ENCODE data around the gene PIP4K2C. TPM values are rescaled to one million over a fixed set of nuclear protein-coding genes. Genes with fewer than 3 reads are reported as not detected.

Gene PIP4K2C
- total and polyA plus RNA-seq, 10 of the 15 experiments (the other 5 are each of a cell fraction or from before 2014, with no cell fraction given) = 4.8 to 25.1 (median 14.9) TPM

DNA sequence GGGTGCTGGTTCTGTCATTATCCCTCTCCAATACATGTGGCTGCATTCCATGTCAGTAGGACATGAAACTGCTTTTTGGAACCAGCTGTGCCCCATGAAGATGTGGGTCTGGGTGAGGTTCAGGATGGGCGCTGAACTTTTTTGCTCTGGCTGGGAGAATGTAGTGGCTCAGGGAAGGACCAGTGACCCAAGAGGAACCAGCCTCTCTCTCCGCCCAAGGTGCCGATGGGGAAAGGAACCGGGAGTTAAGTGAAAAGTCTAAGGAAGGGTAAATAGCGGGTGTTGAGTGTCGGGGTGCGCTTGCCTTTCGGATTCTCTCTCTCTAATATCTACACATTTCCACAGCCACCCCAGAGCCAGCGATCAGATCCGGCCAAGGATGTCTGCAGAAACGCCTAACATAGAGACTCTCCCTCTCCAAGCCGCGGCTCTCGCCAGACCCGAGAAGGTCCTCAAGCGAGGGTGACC is 28.0 kb downstream of the PIP4K2C start:
- Histone ChIP-seq H3K4me2 (ENCODE audit: control insufficient read depth, insufficient read depth) (no peak overlapping the region), H3K27ac (ENCODE audit: control insufficient read depth, insufficient read depth) (no peak overlapping the region), H3K4me3 (no peak overlapping the region), H2AFZ (ENCODE audit: control insufficient read depth, low read depth, low read length) (no peak overlapping the region), H3K4me1 (ENCODE audit: control insufficient read depth, insufficient read depth, low read length) (peaks cover 12% of the 10 kb centered on the region), H3K9me3 (replicated peaks; ENCODE audit: control insufficient read depth, insufficient read depth, low read length) (no peaks in the 10 kb centered on the region), H3K27me3 (replicated peaks in 1 of 2; ENCODE audit: control insufficient read depth in 2 of 2, insufficient read depth in 2 of 2, low read length in 1 of 2) (peaks cover 24 to 25% of the 10 kb centered on the region in 2 experiments; a peak in 3 of 4 replicates), H4K20me1 (ENCODE audit: control insufficient read depth, insufficient read depth) (no peaks in the 10 kb centered on the region), H3K36me3 (ENCODE audit: control insufficient read depth in 2 of 2, insufficient read depth in 2 of 2, low read length in 1 of 2) (no peaks in the 10 kb centered on the region), H3K9ac (ENCODE audit: control insufficient read depth, insufficient read depth, low read length) (no peak overlapping the region), H3K79me2 (ENCODE audit: control insufficient read depth, insufficient read depth, low read length) (no peaks in the 10 kb centered on the region)
- ATAC-seq = no peak
- intact Hi-C loops (cut with micrococcal nuclease; ENCODE audit: unreplicated experiment) = no loop called here
- in situ Hi-C loops (cut with MboI) = no loop called here
- ChIA-PET CTCF (interaction anchor here (0.7 to 7.8 kb wide), 3 partner anchors 20 to 43 kb away, joined by 3 to 119 read pairs (median 7); no protein-coding TSS in a partner anchor), RAD21 (ENCODE audit: unreplicated experiment) (interaction anchor here (2.9 kb wide), 1 partner anchor 36 kb away, joined by 28 read pairs; no protein-coding TSS in a partner anchor), SMC1A (ENCODE audit: uncharacterized antibody, unreplicated experiment) (no interaction called here), POLR2A (no interaction called here)
- DNase-seq (ENCODE audit: low read depth, low spot score) = no peak
- 67% methylated on average over 16 of the region's 16 CpGs for WGBS (ENCODE audit: insufficient coverage, insufficient replicate concordance, low lambda C conversion rate, missing lambda C conversion rate)
- no TSS peak for BruUV-seq (replicated peaks)
- no peak for TF ChIP-seq WRNIP1 (IDR thresholded peaks at IDR 0.05; ENCODE audit: borderline replicate concordance, low read depth, low read length)
- no peak for TF ChIP-seq MEF2A (IDR thresholded peaks at IDR 0.05; ENCODE audit: insufficient read depth, low read depth, low read length)
- TF ChIP-seq MYC (IDR thresholded peaks at IDR 0.05; ENCODE audit: insufficient read depth, insufficient read length, insufficient replicate concordance, low read length, severe bottlenecking) = no peak
- TF ChIP-seq, protein P1, sequence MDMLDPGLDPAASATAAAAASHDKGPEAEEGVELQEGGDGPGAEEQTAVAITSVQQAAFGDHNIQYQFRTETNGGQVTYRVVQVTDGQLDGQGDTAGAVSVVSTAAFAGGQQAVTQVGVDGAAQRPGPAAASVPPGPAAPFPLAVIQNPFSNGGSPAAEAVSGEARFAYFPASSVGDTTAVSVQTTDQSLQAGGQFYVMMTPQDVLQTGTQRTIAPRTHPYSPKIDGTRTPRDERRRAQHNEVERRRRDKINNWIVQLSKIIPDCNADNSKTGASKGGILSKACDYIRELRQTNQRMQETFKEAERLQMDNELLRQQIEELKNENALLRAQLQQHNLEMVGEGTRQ (IDR thresholded peaks at IDR 0.05; ENCODE audit: borderline replicate concordance, low read depth, low read length) = no peak
- no peak for FAIRE-seq
